Thyroid gland (tissue), 4 donors: ENCODE results near the gene NOP9. TPM values are rescaled to one million over a fixed set of nuclear protein-coding genes. Genes with fewer than 3 reads are reported as not detected.

Experiments
- DNase-seq, 2 donors: peaks; one replicate each; pipeline ENCODE4 v3.0.0-alpha.2; 2019
- H3K27ac ChIP-seq, 3 donors: fragments of 200-600 bp; sonication (generic); 1 replicate in 2 of 3; 2 replicates in 1 of 3; pipeline ENCODE4 v1.5.1; 2016 to 2019; ENCODE audit warnings: mild to moderate bottlenecking in 1 of 3, moderate library complexity in 1 of 3
- H3K27me3 ChIP-seq: fragments of 200-600 bp; sonication (generic); one replicate; pipeline ENCODE4 v1.5.1; 2019
- H3K36me3 ChIP-seq, 2 donors: fragments of 200-600 bp; sonication (generic); one replicate each; pipeline ENCODE4 v1.5.1; 2016 to 2019
- H3K4me1 ChIP-seq, 2 donors: fragments of 200-600 bp; sonication (generic); one replicate each; pipeline ENCODE4 v1.5.1; 2017 to 2019
- H3K4me3 ChIP-seq, 3 donors: fragments of 200-600 bp; sonication (generic); replicated peaks in 1 of 3; 1 replicate in 2 of 3; 2 replicates in 1 of 3; pipeline ENCODE4 v1.5.1; 2016; ENCODE audit warnings: mild to moderate bottlenecking in 1 of 3
- H3K9me3 ChIP-seq: fragments of 200-600 bp; sonication (generic); one replicate; pipeline ENCODE4 v1.5.1; 2017
- POLR2A ChIP-seq, 2 donors: fragments of 450-650 bp; IDR thresholded peaks; one replicate each; pipeline ENCODE4 v1.6.1; 2017; ENCODE audit warnings: antibody characterized with exemption in 2 of 2, mild to moderate bottlenecking in 2 of 2, moderate library complexity in 1 of 2
- WGBS, 2 donors: methylation state at CpG; one replicate each; pipeline ENCODE4 v1.1.5; 2017; 5-methylcytosine and 5-hydroxymethylcytosine counted together
- intact Hi-C: fragments of 100-400 bp; cut with DNase I; formaldehyde crosslinking; loops from one replicate; pipeline ENCODE4 v1.15.1; 2023
- total RNA-seq, 4 donors: library from RNA; depleted of rRNA; stranded (reverse); fragments of >200 nt; gene quantifications; one replicate each; pipeline ENCODE4 v1.2.3, GENCODE V29; 2016
- TF ChIP-seq, protein P1 (sequence below), 6 experiments: fragments of 200-600 bp in 3 of 6; fragments of 450-650 bp in 3 of 6; sonication (generic) in 3 of 6; IDR thresholded peaks; one replicate each; pipeline ENCODE4 v1.5.1; 2016 to 2019; ENCODE audit warnings: antibody characterized with exemption in 6 of 6, mild to moderate bottlenecking in 2 of 6, inconsistent platforms in 1 of 6, moderate library complexity in 1 of 6

The NOP9 gene
- 10 to 100 TPM; 16.4 to 22.3 (median 20.7) TPM for total RNA-seq

- Histone ChIP-seq H3K36me3 (peaks cover 24 to 30% of the 10 kb centered on the region in 2 donors), H3K4me3 (peak within 1 kb of the TSS; percentile 48 to 71 (median 68)), H3K27ac (peak within 1 kb of the TSS in 2 of 3 donors; percentile 31 to 54), H3K4me1 (peaks cover 15 to 17% of the 10 kb centered on the region in 2 donors), H3K27me3 (no peaks in the 10 kb centered on the region), H3K9me3 (no peaks in the 10 kb centered on the region)
- intact Hi-C loops, result loop anchor here (2.0 kb wide), 1 partner anchor 57 kb away; the partner anchor contains the start of gene TINF2
- peak; percentile 89 to 90 for DNase-seq
- TF ChIP-seq, protein P1, sequence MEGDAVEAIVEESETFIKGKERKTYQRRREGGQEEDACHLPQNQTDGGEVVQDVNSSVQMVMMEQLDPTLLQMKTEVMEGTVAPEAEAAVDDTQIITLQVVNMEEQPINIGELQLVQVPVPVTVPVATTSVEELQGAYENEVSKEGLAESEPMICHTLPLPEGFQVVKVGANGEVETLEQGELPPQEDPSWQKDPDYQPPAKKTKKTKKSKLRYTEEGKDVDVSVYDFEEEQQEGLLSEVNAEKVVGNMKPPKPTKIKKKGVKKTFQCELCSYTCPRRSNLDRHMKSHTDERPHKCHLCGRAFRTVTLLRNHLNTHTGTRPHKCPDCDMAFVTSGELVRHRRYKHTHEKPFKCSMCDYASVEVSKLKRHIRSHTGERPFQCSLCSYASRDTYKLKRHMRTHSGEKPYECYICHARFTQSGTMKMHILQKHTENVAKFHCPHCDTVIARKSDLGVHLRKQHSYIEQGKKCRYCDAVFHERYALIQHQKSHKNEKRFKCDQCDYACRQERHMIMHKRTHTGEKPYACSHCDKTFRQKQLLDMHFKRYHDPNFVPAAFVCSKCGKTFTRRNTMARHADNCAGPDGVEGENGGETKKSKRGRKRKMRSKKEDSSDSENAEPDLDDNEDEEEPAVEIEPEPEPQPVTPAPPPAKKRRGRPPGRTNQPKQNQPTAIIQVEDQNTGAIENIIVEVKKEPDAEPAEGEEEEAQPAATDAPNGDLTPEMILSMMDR (IDR thresholded peaks at IDR 0.05), result no peak
- TF ChIP-seq POLR2A (IDR thresholded peaks at IDR 0.05), result peak in 1 of 2 donors; percentile 71
- 2% methylated on average over 11 to 27 of the region's 75 CpGs for WGBS, 2 donors
Measured at GRCh38 chr14:24299255-24300191, at the start of gene NOP9, which contains the start of gene DHRS1. NOP9 (plus strand) TSS chr14:24299850; CDS start chr14:24299955, 105 bp downstream. DHRS1 (minus strand) TSS chr14:24299780; CDS start chr14:24299106, 674 bp downstream.

- intact Hi-C loops, result no loop called here
- no peak overlapping the region for H3K27ac ChIP-seq
- no peaks in the 10 kb centered on the region for H3K9me3 ChIP-seq
- H3K27me3 ChIP-seq, result no peaks in the 10 kb centered on the region
- no peaks in the 10 kb centered on the region for H3K4me1 ChIP-seq
- no peak for DNase-seq
- TF ChIP-seq, protein P1 (IDR thresholded peaks at IDR 0.05), result no peak
- no peak for TF ChIP-seq POLR2A (IDR thresholded peaks at IDR 0.05)
- no peaks in the 10 kb centered on the region for H3K36me3 ChIP-seq
- 62 to 72% methylated on average over 4 of the region's 4 CpGs for WGBS, 2 donors
- no peak overlapping the region for H3K4me3 ChIP-seq
Measured at GRCh38 chr14:24250354-24250753, 49.3 kb upstream of the NOP9 start.

- Histone ChIP-seq H3K27me3 (no peaks in the 10 kb centered on the region), H3K27ac (no peak overlapping the region), H3K4me3 (no peak overlapping the region), H3K36me3 (no peaks in the 10 kb centered on the region), H3K4me1 (no peaks in the 10 kb centered on the region), H3K9me3 (no peaks in the 10 kb centered on the region)
- intact Hi-C loops, result no loop called here
- WGBS, 2 donors, result 73 to 90% methylated on average over 1 of the region's 1 CpG
- TF ChIP-seq, protein P1 (IDR thresholded peaks at IDR 0.05), result no peak
- no peak for TF ChIP-seq POLR2A (IDR thresholded peaks at IDR 0.05)
- DNase-seq, result no peak
Measured at GRCh38 chr14:24251880-24252288, 47.8 kb upstream of the NOP9 start.

DNA sequence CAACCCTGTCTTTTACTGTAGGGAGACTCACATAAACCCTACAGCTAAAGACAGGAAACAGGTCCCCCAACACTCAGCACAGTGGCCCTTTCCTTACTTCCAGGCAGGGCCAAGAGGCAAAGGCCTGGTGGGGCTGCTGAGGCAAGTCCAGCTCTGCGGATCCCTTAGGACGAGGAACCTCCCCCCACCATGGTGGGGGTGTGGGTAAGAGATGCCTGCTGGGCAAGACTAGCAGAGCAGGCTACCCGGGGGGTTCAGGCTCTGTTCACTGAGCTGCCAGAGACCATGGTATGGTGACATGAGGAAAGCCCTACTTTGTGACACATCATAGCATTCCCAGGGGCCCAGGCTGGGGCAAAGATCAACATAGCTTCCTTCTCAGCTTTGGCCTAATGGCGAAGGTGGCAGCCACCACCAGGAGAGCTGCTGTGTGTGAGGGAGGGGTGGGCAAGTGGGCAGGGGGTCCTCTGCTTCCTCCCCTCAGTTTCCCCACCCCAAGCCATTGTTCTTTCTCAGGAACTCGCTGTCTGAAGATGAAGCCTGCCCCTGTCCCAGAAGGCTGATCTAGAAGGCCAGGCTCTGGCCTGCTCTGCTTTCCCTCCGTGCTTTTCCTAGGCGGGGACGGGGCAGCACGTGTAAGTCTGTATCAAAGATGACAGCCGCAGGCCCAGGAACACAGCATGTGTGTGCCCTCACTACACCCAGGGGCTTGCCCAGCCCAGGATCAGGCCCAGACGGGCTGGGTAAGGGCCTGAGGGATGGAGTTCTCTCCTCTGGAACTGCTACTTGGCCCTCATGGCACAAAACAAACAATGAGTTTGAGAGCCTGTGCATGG, 47.1 kb upstream of the NOP9 start:
- WGBS, 2 donors, result 78 to 81% methylated on average over 9 to 11 of the region's 11 CpGs
- intact Hi-C loops, result no loop called here
- H3K4me1 ChIP-seq, result no peaks in the 10 kb centered on the region
- no peaks in the 10 kb centered on the region for H3K27me3 ChIP-seq
- no peaks in the 10 kb centered on the region for H3K36me3 ChIP-seq
- no peak overlapping the region for H3K4me3 ChIP-seq
- TF ChIP-seq, protein P1 (IDR thresholded peaks at IDR 0.05), result no peak
- no peak for TF ChIP-seq POLR2A (IDR thresholded peaks at IDR 0.05)
- no peaks in the 10 kb centered on the region for H3K9me3 ChIP-seq
- no peak overlapping the region for H3K27ac ChIP-seq
- DNase-seq, result no peak
